Peyer's patch (tissue), 4 donors: ENCODE measurements around the gene LMBRD2. TPM values are rescaled to one million over a fixed set of nuclear protein-coding genes. Genes with fewer than 3 reads are reported as not detected.

Source experiments
- DNase-seq, 3 donors: peaks; one replicate each; pipeline ENCODE4 v3.0.0-alpha.2; 2017 to 2019
- H3K27ac ChIP-seq, 4 donors: fragments of 200-600 bp; sonication (generic); one replicate each; pipeline ENCODE4 v1.5.1; 2016 to 2019
- H3K27me3 ChIP-seq, 2 donors: fragments of 200-600 bp; sonication (generic); one replicate each; pipeline ENCODE4 v1.5.1; 2019
- H3K36me3 ChIP-seq, 3 donors: fragments of 200-600 bp; sonication (generic); one replicate each; pipeline ENCODE4 v1.5.1; 2016 to 2019
- H3K4me1 ChIP-seq, 4 donors: fragments of 200-600 bp; sonication (generic); one replicate each; pipeline ENCODE4 v1.5.1; 2016 to 2019
- H3K4me3 ChIP-seq, 4 donors: fragments of 200-600 bp; sonication (generic); 1 replicate in 3 of 4; 2 replicates in 1 of 4; pipeline ENCODE4 v1.5.1; 2016 to 2019; ENCODE audit warnings: mild to moderate bottlenecking in 1 of 4
- H3K9me3 ChIP-seq, 4 donors: fragments of 200-600 bp; sonication (generic); one replicate each; pipeline ENCODE4 v1.5.1; 2016 to 2019; ENCODE audit warnings: mild to moderate bottlenecking in 1 of 4
- CTCF ChIP-seq, 6 experiments: fragments of 450-650 bp in 4 of 6; fragments of 200-600 bp in 2 of 6; sonication (generic) in 1 of 6; IDR thresholded peaks; one replicate each; pipeline ENCODE4 v1.5.1; 2017 to 2019; ENCODE audit warnings: antibody characterized with exemption in 6 of 6, mild to moderate bottlenecking in 3 of 6, moderate library complexity in 1 of 6
- POLR2A ChIP-seq, 2 donors: fragments of 450-650 bp; IDR thresholded peaks; one replicate each; pipeline ENCODE4 v1.5.1; 2017; ENCODE audit warnings: antibody characterized with exemption in 2 of 2, mild to moderate bottlenecking in 2 of 2, moderate library complexity in 2 of 2
- total RNA-seq, 4 donors: library from RNA; depleted of rRNA; stranded (reverse); fragments of >200 nt; gene quantifications; one replicate each; pipeline ENCODE4 v1.1.0, GENCODE V29; 2016

LMBRD2 gene
- total RNA-seq, 4 donors from 2014 or later = 9.9 to 55.3 (median 22.0) TPM

GRCh38 chr5:36181774-36182173 is 30.1 kb upstream of the LMBRD2 start:
- no peaks in the 10 kb centered on the region for H3K9me3 ChIP-seq
- no peak for DNase-seq
- no peaks in the 10 kb centered on the region for H3K27me3 ChIP-seq
- H3K4me3 ChIP-seq = no peak overlapping the region
- no peak for TF ChIP-seq POLR2A (IDR thresholded peaks at IDR 0.05)
- TF ChIP-seq CTCF (IDR thresholded peaks at IDR 0.05) = no peak
- H3K27ac ChIP-seq = no peak overlapping the region
- H3K36me3 ChIP-seq = peaks cover 0 to 9% (median 0%) of the 10 kb centered on the region in 3 donors
- no peaks in the 10 kb centered on the region for H3K4me1 ChIP-seq

GRCh38 chr5:36180556-36181350 is 29.1 kb upstream of the LMBRD2 start:
- no peaks in the 10 kb centered on the region for H3K4me1 ChIP-seq
- no peak for TF ChIP-seq CTCF (IDR thresholded peaks at IDR 0.05)
- no peak for TF ChIP-seq POLR2A (IDR thresholded peaks at IDR 0.05)
- no peak overlapping the region for H3K4me3 ChIP-seq
- H3K27me3 ChIP-seq = no peaks in the 10 kb centered on the region
- DNase-seq = no peak
- H3K27ac ChIP-seq = no peak overlapping the region
- peaks cover 0 to 9% (median 0%) of the 10 kb centered on the region in 3 donors for H3K36me3 ChIP-seq
- H3K9me3 ChIP-seq = no peaks in the 10 kb centered on the region

- TF ChIP-seq CTCF (IDR thresholded peaks at IDR 0.05) (no peak), POLR2A (IDR thresholded peaks at IDR 0.05) (no peak)
- H3K36me3 ChIP-seq = peaks cover 0 to 9% (median 0%) of the 10 kb centered on the region in 3 donors
Observed at GRCh38 chr5:36179950-36180349, 28.3 kb upstream of the LMBRD2 start.

GRCh38 chr5:36178524-36178890 is 26.8 kb upstream of the LMBRD2 start:
- peaks cover 0 to 9% (median 0%) of the 10 kb centered on the region in 3 donors for H3K36me3 ChIP-seq
- TF ChIP-seq CTCF (IDR thresholded peaks at IDR 0.05) (no peak), POLR2A (IDR thresholded peaks at IDR 0.05) (no peak)
- H3K27me3 ChIP-seq = no peaks in the 10 kb centered on the region
- H3K4me3 ChIP-seq = no peak overlapping the region
- DNase-seq = no peak
- no peaks in the 10 kb centered on the region for H3K4me1 ChIP-seq
- H3K9me3 ChIP-seq = no peaks in the 10 kb centered on the region
- H3K27ac ChIP-seq = no peak overlapping the region

More at GRCh38 chr5:36179950-36180349, 28.3 kb upstream of the LMBRD2 start:
- Histone ChIP-seq H3K4me3 (no peak overlapping the region), H3K27me3 (no peaks in the 10 kb centered on the region), H3K4me1 (no peaks in the 10 kb centered on the region), H3K9me3 (no peaks in the 10 kb centered on the region), H3K27ac (no peak overlapping the region)
- DNase-seq = no peak

GRCh38 chr5:36177715-36178523 is 26.2 kb upstream of the LMBRD2 start:
- Histone ChIP-seq H3K9me3 (no peaks in the 10 kb centered on the region), H3K4me1 (no peaks in the 10 kb centered on the region), H3K27me3 (no peaks in the 10 kb centered on the region), H3K36me3 (peaks cover 0 to 9% (median 0%) of the 10 kb centered on the region in 3 donors), H3K4me3 (no peak overlapping the region), H3K27ac (no peak overlapping the region)
- TF ChIP-seq CTCF (IDR thresholded peaks at IDR 0.05) = peak in 4 of 6 experiments; percentile 36 to 62 (median 56)
- no peak for TF ChIP-seq POLR2A (IDR thresholded peaks at IDR 0.05)
- DNase-seq = no peak
